Measurements from ENCODE around the gene PRDX5.
"Not testable (repeated sequence)": the region's sequence is repeated elsewhere in the genome, so short reads cannot be mapped to it uniquely, and the experiment has no call there.

Gene PRDX5

GRCh38 chr11:64318766-64319761 lies 1.1 kb downstream of the PRDX5 start:
- ChIA-PET POLR2A (ENCODE audit: low non-redundant PET) (interaction anchor here (0.6 to 2.2 kb wide), 2 partner anchors 13 to 73 kb away, joined by 4 to 17 read pairs; no protein-coding TSS in a partner anchor), CTCF (interaction anchor here (0.7 to 3.2 kb wide), 3 partner anchors 13 to 38 kb away, joined by 3 to 22 read pairs (median 5); no protein-coding TSS in a partner anchor)

GRCh38 chr11:64320556-64320955 lies 2.6 kb downstream of the PRDX5 start:
- no peak for TF ChIP-seq CTCF (conservative IDR thresholded peaks at IDR 0.05; ENCODE audit: low read depth)

More at GRCh38 chr11:64318766-64319761, 1.1 kb downstream of the PRDX5 start:
- no peak for TF ChIP-seq CTCF (conservative IDR thresholded peaks at IDR 0.05; ENCODE audit: low read depth)
- no peak for DNase-seq (ENCODE audit: low spot score)
- H3K27ac ChIP-seq: peak overlapping the region; percentile 100

GRCh38 chr11:64321026-64321425 lies 3.1 kb downstream of the PRDX5 start:
- TF ChIP-seq CTCF (conservative IDR thresholded peaks at IDR 0.05; ENCODE audit: low read depth): no peak
- peak overlapping the region; percentile 100 for H3K27ac ChIP-seq
- POLR2A ChIA-PET (ENCODE audit: low non-redundant PET): no interaction called here

More at GRCh38 chr11:64320556-64320955, 2.6 kb downstream of the PRDX5 start:
- DNase-seq (ENCODE audit: low spot score): no peak
- CTCF ChIA-PET: interaction anchor here (0.7 to 1.0 kb wide), 2 partner anchors 34 to 47 kb away, joined by 3 to 5 read pairs; no protein-coding TSS in a partner anchor
- H3K27ac ChIP-seq: peak overlapping the region; percentile 100
- POLR2A ChIA-PET (ENCODE audit: low non-redundant PET): no interaction called here

GRCh38 chr11:64321533-64321932 lies 3.6 kb downstream of the PRDX5 start:
- H3K27ac ChIP-seq: peak overlapping the region; percentile 100
- DNase-seq (ENCODE audit: low spot score): peak; percentile 71
- no peak for TF ChIP-seq CTCF (conservative IDR thresholded peaks at IDR 0.05; ENCODE audit: low read depth)
- ChIA-PET CTCF (interaction anchor here (1.7 to 2.9 kb wide), 2 partner anchors 10 to 21 kb away, joined by 6 to 11 read pairs; no protein-coding TSS in a partner anchor), POLR2A (ENCODE audit: low non-redundant PET) (no interaction called here)

More at GRCh38 chr11:64321026-64321425, 3.1 kb downstream of the PRDX5 start:
- CTCF ChIA-PET: no interaction called here
- DNase-seq (ENCODE audit: low spot score): no peak

- no peak for DNase-seq (ENCODE audit: low spot score)
- H3K27ac ChIP-seq: peak overlapping the region; percentile 100
- TF ChIP-seq CTCF (conservative IDR thresholded peaks at IDR 0.05; ENCODE audit: low read depth): no peak
- POLR2A ChIA-PET (ENCODE audit: low non-redundant PET): no interaction called here
- CTCF ChIA-PET: interaction anchor here (1.7 to 2.9 kb wide), 2 partner anchors 9 to 20 kb away, joined by 6 to 11 read pairs; no protein-coding TSS in a partner anchor
These were observed 5.0 kb downstream of the PRDX5 start for GRCh38 chr11:64322925-64323260.

GRCh38 chr11:64323373-64323772 lies 5.5 kb downstream of the PRDX5 start:
- TF ChIP-seq CTCF (conservative IDR thresholded peaks at IDR 0.05; ENCODE audit: low read depth): no peak
- no peak for DNase-seq (ENCODE audit: low spot score)
- peak overlapping the region; percentile 100 for H3K27ac ChIP-seq
- ChIA-PET POLR2A (ENCODE audit: low non-redundant PET) (no interaction called here), CTCF (interaction anchor here (0.9 to 2.9 kb wide), 4 partner anchors 9 to 32 kb away, joined by 3 to 11 read pairs (median 8); no protein-coding TSS in a partner anchor)

GRCh38 chr11:64323984-64324383 lies 6.1 kb downstream of the PRDX5 start:
- DNase-seq (ENCODE audit: low spot score); POLR2A ChIA-PET (ENCODE audit: low non-redundant PET): not testable (repeated sequence)
- H3K27ac ChIP-seq: peak overlapping the region; percentile 100
- CTCF ChIA-PET: interaction anchor here (0.9 to 2.9 kb wide), 3 partner anchors 8 to 31 kb away, joined by 3 to 11 read pairs (median 10); no protein-coding TSS in a partner anchor

Measured in RWPE1 (cell line).